Sigmoid colon (tissue), 7 donors: ENCODE data around the gene GPC5. TPM values are rescaled to one million over a fixed set of nuclear protein-coding genes. Genes with fewer than 3 reads are reported as not detected.
"Not testable (repeated sequence)": the region's sequence is repeated elsewhere in the genome, so short reads cannot be mapped to it uniquely, and the experiment has no call there.

ENCODE experiments used
- DNase-seq: peaks from one replicate; pipeline ENCODE4 v3.0.0-alpha.2; 2019
- H3K27ac ChIP-seq, 4 donors: fragments of 200-600 bp; sonication (generic); one replicate each; pipeline ENCODE4 v1.5.1; 2016 to 2019; ENCODE audit warnings: mild to moderate bottlenecking in 1 of 4
- H3K27me3 ChIP-seq, 3 donors: fragments of 200-600 bp; sonication (generic); one replicate each; pipeline ENCODE4 v1.5.1; 2019; ENCODE audit warnings: mild to moderate bottlenecking in 1 of 3
- H3K36me3 ChIP-seq, 4 donors: fragments of 200-600 bp; sonication (generic); one replicate each; pipeline ENCODE4 v1.5.1; 2016 to 2019
- H3K4me1 ChIP-seq, 4 donors: fragments of 200-600 bp; sonication (generic); one replicate each; pipeline ENCODE4 v1.5.1; 2017 to 2019
- H3K4me3 ChIP-seq, 4 donors: fragments of 200-600 bp; sonication (generic); one replicate each; pipeline ENCODE4 v1.5.1; 2017 to 2019; ENCODE audit warnings: mild to moderate bottlenecking in 2 of 4, moderate library complexity in 1 of 4
- H3K9me3 ChIP-seq, 4 donors: fragments of 200-600 bp in 3 of 4; sonication (generic) in 3 of 4; one replicate each; pipeline versions ENCODE4 v1.5.1 to v1.6.1; 2013 to 2019
- CTCF ChIP-seq, 4 experiments: fragments of 450-650 bp in 3 of 4; fragments of 200-600 bp in 1 of 4; IDR thresholded peaks; one replicate each; pipeline ENCODE4 v1.5.1; 2016 to 2019; ENCODE audit warnings: antibody characterized with exemption in 4 of 4, mild to moderate bottlenecking in 3 of 4, moderate library complexity in 2 of 4
- EP300 ChIP-seq, 4 donors: sonication (generic); formaldehyde crosslinking; IDR thresholded peaks; one replicate each; pipeline ENCODE4 v1.6.1; 2017; ENCODE audit warnings: antibody characterized with exemption in 4 of 4
- POLR2A ChIP-seq, 2 donors: fragments of 450-650 bp; IDR thresholded peaks; one replicate each; pipeline ENCODE4 v1.6.1; 2016; ENCODE audit warnings: antibody characterized with exemption in 2 of 2, mild to moderate bottlenecking in 2 of 2, moderate library complexity in 2 of 2
- POLR2AphosphoS5 ChIP-seq, 4 donors: sonication (generic); formaldehyde crosslinking; IDR thresholded peaks; one replicate each; pipeline ENCODE4 v1.6.1; 2017; ENCODE audit warnings: antibody characterized with exemption in 4 of 4
- WGBS, 2 donors: extraction: QIAGEN DNeasy Blood & Tissue Kit; methylation state at CpG; one replicate each; pipeline ENCODE4 v1.1.7; 2013; 5-methylcytosine and 5-hydroxymethylcytosine counted together
- intact Hi-C: fragments of 100-400 bp; cut with DNase I; formaldehyde crosslinking; loops from one replicate; pipeline ENCODE4 v1.15.1; 2023
- polyA plus RNA-seq, 3 donors: library from polyadenylated mRNA; stranded (reverse); fragments of 200-250 nt; gene quantifications; one replicate each; pipeline ENCODE4 v1.2.3, GENCODE V29; 2013
- total RNA-seq, 4 donors: library from RNA; depleted of rRNA; stranded (reverse); fragments of >200 nt; gene quantifications; one replicate each; pipeline ENCODE4 v1.1.0, GENCODE V29; 2016
- donor health status: healthy with polysubstance abuse.
- donor health status: Bipolar disorder and iron deficiency.
- donor health status: healthy.

Gene GPC5
- total and polyA plus RNA-seq, 7 donors, result 0.39 to 3.9 (median 2.9) TPM; not detected in 2

- intact Hi-C loops, result no loop called here
- no peaks in the 10 kb centered on the region for H3K9me3 ChIP-seq
- TF ChIP-seq EP300 (IDR thresholded peaks at IDR 0.05), result no peak
- no peak for TF ChIP-seq POLR2AphosphoS5 (IDR thresholded peaks at IDR 0.05)
- TF ChIP-seq POLR2A (IDR thresholded peaks at IDR 0.05), result no peak
- TF ChIP-seq CTCF (IDR thresholded peaks at IDR 0.05), result no peak
- no peak for DNase-seq
- H3K27me3 ChIP-seq, result no peaks in the 10 kb centered on the region
- 88 to 91% methylated on average over 6 of the region's 6 CpGs for WGBS, 2 donors
- no peak overlapping the region for H3K4me3 ChIP-seq
- no peaks in the 10 kb centered on the region for H3K36me3 ChIP-seq
- no peaks in the 10 kb centered on the region for H3K4me1 ChIP-seq
- no peak overlapping the region for H3K27ac ChIP-seq
These were observed 1137.0 kb downstream of the GPC5 start for GRCh38 chr13:92535222-92536006.

- Histone ChIP-seq H3K9me3 (no peaks in the 10 kb centered on the region), H3K4me1 (no peaks in the 10 kb centered on the region), H3K27me3 (no peaks in the 10 kb centered on the region), H3K36me3 (no peaks in the 10 kb centered on the region), H3K27ac (no peak overlapping the region), H3K4me3 (no peak overlapping the region)
- 19 to 73% methylated on average over 2 of the region's 2 CpGs for WGBS, 2 donors
- intact Hi-C loops, result no loop called here
- DNase-seq, result no peak
- TF ChIP-seq POLR2A (IDR thresholded peaks at IDR 0.05), result no peak
- TF ChIP-seq POLR2AphosphoS5 (IDR thresholded peaks at IDR 0.05), result no peak
- no peak for TF ChIP-seq EP300 (IDR thresholded peaks at IDR 0.05)
- no peak for TF ChIP-seq CTCF (IDR thresholded peaks at IDR 0.05)
These were observed 1139.0 kb downstream of the GPC5 start for GRCh38 chr13:92537471-92537870.

GRCh38 chr13:92538164-92538563 is 1139.7 kb downstream of the GPC5 start:
- intact Hi-C loops, result no loop called here
- 90 to 91% methylated on average over 3 of the region's 3 CpGs for WGBS, 2 donors
- Histone ChIP-seq H3K9me3 (no peaks in the 10 kb centered on the region), H3K27ac (no peak overlapping the region), H3K36me3 (no peaks in the 10 kb centered on the region), H3K27me3 (no peaks in the 10 kb centered on the region), H3K4me3 (no peak overlapping the region), H3K4me1 (no peaks in the 10 kb centered on the region)
- no peak for TF ChIP-seq POLR2A (IDR thresholded peaks at IDR 0.05)
- TF ChIP-seq EP300 (IDR thresholded peaks at IDR 0.05), result no peak
- TF ChIP-seq CTCF (IDR thresholded peaks at IDR 0.05), result no peak
- TF ChIP-seq POLR2AphosphoS5 (IDR thresholded peaks at IDR 0.05), result no peak
- DNase-seq, result no peak

GRCh38 chr13:92539148-92539547 is 1140.7 kb downstream of the GPC5 start:
- intact Hi-C loops, H3K27me3 ChIP-seq, H3K9me3 ChIP-seq, DNase-seq, H3K27ac ChIP-seq, H3K36me3 ChIP-seq, H3K4me1 ChIP-seq, H3K4me3 ChIP-seq: not testable (repeated sequence)
- 96 to 99% methylated on average over 4 of the region's 4 CpGs for WGBS, 2 donors

GRCh38 chr13:92547266-92547665 is 1148.8 kb downstream of the GPC5 start:
- Histone ChIP-seq H3K4me3 (no peak overlapping the region), H3K27ac (no peak overlapping the region), H3K4me1 (no peaks in the 10 kb centered on the region), H3K36me3 (no peaks in the 10 kb centered on the region), H3K27me3 (no peaks in the 10 kb centered on the region), H3K9me3 (no peaks in the 10 kb centered on the region)
- TF ChIP-seq POLR2AphosphoS5 (IDR thresholded peaks at IDR 0.05) (no peak), EP300 (IDR thresholded peaks at IDR 0.05) (no peak), POLR2A (IDR thresholded peaks at IDR 0.05) (no peak), CTCF (IDR thresholded peaks at IDR 0.05) (no peak)
- intact Hi-C loops, result no loop called here
- 85 to 88% methylated on average over 3 of the region's 3 CpGs for WGBS, 2 donors
- DNase-seq, result no peak
